HepG2 (cell line): ENCODE results near the gene IFNAR1. TPM values are rescaled to one million over a fixed set of nuclear protein-coding genes. Genes with fewer than 3 reads are reported as not detected.

ENCODE experiments used
- ATF5 ChIP-seq: sonication (generic); formaldehyde crosslinking; IDR thresholded peaks from 2 replicates; pipeline ENCODE4 v1.4.0; 2020; ENCODE audit warnings: mild to moderate bottlenecking, low read depth, missing genetic modification reagents
- CERS6 ChIP-seq: sonication (generic); formaldehyde crosslinking; IDR thresholded peaks from 2 replicates; pipeline ENCODE4 v1.5.0; 2020; ENCODE audit warnings: missing genetic modification reagents
- HDAC1 ChIP-seq: sonication (generic); formaldehyde crosslinking; IDR thresholded peaks from 2 replicates; pipeline ENCODE4 v1.5.1; 2020; ENCODE audit warnings: mild to moderate bottlenecking, missing genetic modification reagents
- ISX ChIP-seq: sonication (generic); formaldehyde crosslinking; conservative IDR thresholded peaks from 2 replicates; pipeline ENCODE4 v1.5.0; 2020; ENCODE audit warnings: missing genetic modification reagents
- JUN ChIP-seq: sonication (generic); formaldehyde crosslinking; IDR thresholded peaks from 2 replicates; pipeline ENCODE4 v1.4.0; 2020; ENCODE audit warnings: mild to moderate bottlenecking, missing genetic modification reagents
- MYPOP ChIP-seq: sonication (generic); formaldehyde crosslinking; IDR thresholded peaks from 2 replicates; pipeline ENCODE4 v1.8.1; 2023; ENCODE audit warnings: mild to moderate bottlenecking, moderate library complexity, missing genetic modification reagents
- NCOA1 ChIP-seq: sonication (generic); formaldehyde crosslinking; IDR thresholded peaks from 2 replicates; pipeline ENCODE4 v1.9.0; 2021; ENCODE audit warnings: missing genetic modification reagents
- ONECUT2 ChIP-seq: sonication (generic); formaldehyde crosslinking; IDR thresholded peaks from 2 replicates; pipeline ENCODE4 v1.4.0; 2020; ENCODE audit warnings: missing genetic modification reagents
- PAF1 ChIP-seq: IDR thresholded peaks from 2 replicates; pipeline ENCODE4 v1.6.1; 2016; ENCODE audit warnings: missing genetic modification reagents, missing compliant biosample characterization
- POGZ ChIP-seq: sonication (generic); formaldehyde crosslinking; IDR thresholded peaks from 2 replicates; pipeline ENCODE4 v1.4.0; 2020; ENCODE audit warnings: mild to moderate bottlenecking, missing genetic modification reagents
- RBM39 ChIP-seq: fragments of 200-400 bp; formaldehyde crosslinking; IDR thresholded peaks from one replicate; pipeline ENCODE4 v1.6.1; 2018; ENCODE audit warnings: antibody characterized with exemption, mild to moderate bottlenecking, low read depth, low read length; ENCODE audit not compliant: poor library complexity, severe bottlenecking
- RCOR2 ChIP-seq: IDR thresholded peaks from 2 replicates; pipeline ENCODE4 v1.6.1; 2016; ENCODE audit warnings: missing biosample characterization, missing genetic modification reagents
- REXO4 ChIP-seq: sonication (generic); formaldehyde crosslinking; IDR thresholded peaks from 2 replicates; pipeline ENCODE4 v1.8.0; 2022; ENCODE audit warnings: missing genetic modification reagents, mild to moderate bottlenecking, borderline replicate concordance
- RORA ChIP-seq: sonication (generic); formaldehyde crosslinking; IDR thresholded peaks from 2 replicates; pipeline ENCODE4 v1.5.0; 2020; ENCODE audit warnings: mild to moderate bottlenecking, missing genetic modification reagents, moderate library complexity
- SCMH1 ChIP-seq: sonication (generic); formaldehyde crosslinking; IDR thresholded peaks from 2 replicates; pipeline ENCODE4 v1.9.0; 2021; ENCODE audit warnings: missing genetic modification reagents, mild to moderate bottlenecking, borderline replicate concordance
- SOX13 ChIP-seq, 3 experiments: fragments of 450-650 bp in 1 of 3; sonication (generic) in 1 of 3; formaldehyde crosslinking in 1 of 3; IDR thresholded peaks in 2 of 3; conservative IDR thresholded peaks in 1 of 3; 2 replicates each; pipeline versions ENCODE4 v1.5.0 to v1.6.1; 2016 to 2020; ENCODE audit warnings: antibody characterized with exemption in 1 of 3, mild to moderate bottlenecking in 1 of 3, missing compliant biosample characterization in 1 of 3, missing genetic modification reagents in 1 of 3, moderate library complexity in 1 of 3
- TFDP1 ChIP-seq: IDR thresholded peaks from 2 replicates; pipeline ENCODE4 v1.6.1; 2016; ENCODE audit warnings: missing compliant biosample characterization, missing genetic modification reagents, borderline replicate concordance
- UBTF ChIP-seq: sonication (generic); formaldehyde crosslinking; IDR thresholded peaks from 2 replicates; pipeline ENCODE4 v1.4.0; 2020; ENCODE audit warnings: mild to moderate bottlenecking, missing genetic modification reagents
- ZBTB42 ChIP-seq: sonication (generic); formaldehyde crosslinking; IDR thresholded peaks from 2 replicates; pipeline ENCODE4 v1.5.0; 2020; ENCODE audit warnings: mild to moderate bottlenecking, missing genetic modification reagents
- ZBTB7A ChIP-seq: sonication (generic); formaldehyde crosslinking; IDR thresholded peaks from 2 replicates; pipeline ENCODE4 v1.8.0; 2022; ENCODE audit warnings: mild to moderate bottlenecking, missing genetic modification reagents
- ZEB1 ChIP-seq: IDR thresholded peaks from 2 replicates; pipeline ENCODE4 v1.6.1; 2012; ENCODE audit warnings: mild to moderate bottlenecking, low read depth, inconsistent platforms; ENCODE audit not compliant: insufficient replicate concordance
- ZNF121 ChIP-seq: sonication (generic); formaldehyde crosslinking; IDR thresholded peaks from 2 replicates; pipeline ENCODE4 v1.5.0; 2020; ENCODE audit warnings: mild to moderate bottlenecking, missing genetic modification reagents
- ZNF274 ChIP-seq: sonication (generic); formaldehyde crosslinking; IDR thresholded peaks from 2 replicates; pipeline ENCODE4 v1.5.1; 2020; ENCODE audit warnings: mild to moderate bottlenecking, missing genetic modification reagents
- ZNF570 ChIP-seq: sonication (generic); formaldehyde crosslinking; IDR thresholded peaks from 2 replicates; pipeline ENCODE4 v1.4.0; 2020; ENCODE audit warnings: mild to moderate bottlenecking, missing genetic modification reagents, borderline replicate concordance
- polyA plus RNA-seq, 8 experiments: library from polyadenylated mRNA; depleted of rRNA in 3 of 8; stranded (reverse) in 7 of 8; unstranded in 1 of 8; fragments of >200 nt; fragmentation: Illumina TruSeq in 4 of 8; extraction: Trizol in 4 of 8; gene quantifications; 2 replicates each; pipeline versions ENCODE4 v1.2.1 to v1.2.3, GENCODE V29; 2011 to 2016; ENCODE audit warnings: low read depth in 4 of 8, missing spikeins in 1 of 8, mixed read lengths in 1 of 8; ENCODE audit not compliant: insufficient read depth in 1 of 8
- total RNA-seq, 5 experiments: library from RNA; depleted of rRNA; stranded (reverse); fragments of >200 nt; fragmentation: Illumina TruSeq; extraction: Trizol; gene quantifications; 2 replicates each; pipeline ENCODE4 v1.2.3, GENCODE V29; 2016; ENCODE audit warnings: low read depth in 1 of 5

The IFNAR1 gene
- total and polyA plus RNA-seq, 2 of the 13 experiments (the other 11 are each of a cell fraction or from before 2014, with no cell fraction given) = 6.7 to 9.3 TPM

GRCh38 chr21:33325222-33326067 is 675 bp downstream of the IFNAR1 start (continued):
- no peak for TF ChIP-seq HDAC1 (CRISPR knock-in tag)
- peak; percentile 26 for TF ChIP-seq ZEB1
- TF ChIP-seq RORA (CRISPR knock-in tag) = no peak
- peak; percentile 62 for TF ChIP-seq RBM39
- no peak for TF ChIP-seq ISX (CRISPR knock-in tag)
- TF ChIP-seq ZBTB42 (CRISPR knock-in tag) = 0 out of 2 replicates have a peak, but pooled peaks have one; percentile 8
- no peak for TF ChIP-seq SCMH1 (CRISPR knock-in tag)
- no peak for TF ChIP-seq TFDP1 (CRISPR knock-in tag)
- no peak for TF ChIP-seq UBTF
- TF ChIP-seq MYPOP = no peak
- TF ChIP-seq ATF5 (CRISPR knock-in tag) = no peak
- no peak for TF ChIP-seq ONECUT2 (CRISPR knock-in tag)
- TF ChIP-seq NCOA1 = no peak
- no peak for TF ChIP-seq ZBTB7A
- no peak for TF ChIP-seq REXO4
- no peak for TF ChIP-seq ZNF121 (CRISPR knock-in tag)
- TF ChIP-seq SOX13 (IDR thresholded peaks at IDR 0.05) = no peak
- no peak for TF ChIP-seq SOX13 (CRISPR knock-in tag; conservative IDR thresholded peaks at IDR 0.05 in 1 of 2, IDR thresholded peaks at IDR 0.05 in 1 of 2)
- no peak for TF ChIP-seq CERS6 (CRISPR knock-in tag)
- no peak for TF ChIP-seq PAF1
- no peak for TF ChIP-seq POGZ
- no peak for TF ChIP-seq ZNF274 (CRISPR knock-in tag)
- TF ChIP-seq JUN (CRISPR knock-in tag) = no peak
- no peak for TF ChIP-seq ZNF570 (CRISPR knock-in tag)
- no peak for TF ChIP-seq RCOR2 (CRISPR knock-in tag)
